GM13976 (cell line): ENCODE data around the gene DSG3.

Source experiments
- DNase-seq: peaks from one replicate; pipeline ENCODE4 v3.0.0; 2012; ENCODE audit warnings: low spot score
- CTCF ChIP-seq: IDR thresholded peaks from 2 replicates; pipeline ENCODE4 v1.5.1; 2012; ENCODE audit warnings: borderline replicate concordance, mild to moderate bottlenecking; ENCODE audit not compliant: insufficient read depth; ENCODE audit errors: extremely low read depth, missing control alignments, control extremely low read depth
- in situ Hi-C: fragments of 300-500 bp; cut with MboI; formaldehyde crosslinking; loops from one replicate; pipeline ENCODE4 v1.12.0; 2022; ENCODE audit warnings: low sequenced_read_pairs, mixed read lengths, inconsistent platforms; ENCODE audit not compliant: unreplicated experiment

DSG3 gene

GRCh38 chr18:31419457-31419932 is 28.0 kb upstream of the DSG3 start:
- in situ Hi-C loops = no loop called here
- TF ChIP-seq CTCF = no peak
- no peak for DNase-seq

GRCh38 chr18:31420032-31420431 is 27.5 kb upstream of the DSG3 start:
- DNase-seq = no peak
- TF ChIP-seq CTCF = no peak
- in situ Hi-C loops = loop anchor here (10.0 kb wide), 1 partner anchor 125 kb away; no protein-coding TSS in a partner anchor

- TF ChIP-seq CTCF = no peak
- in situ Hi-C loops = loop anchor here (10.0 kb wide), 1 partner anchor 124 kb away; no protein-coding TSS in a partner anchor
- DNase-seq = no peak
Measured at GRCh38 chr18:31420524-31420923, 27.0 kb upstream of the DSG3 start.

GRCh38 chr18:31424383-31424988 is 23.1 kb upstream of the DSG3 start:
- TF ChIP-seq CTCF = peak; percentile 73
- in situ Hi-C loops = loop anchor here (10.0 kb wide), 1 partner anchor 120 kb away; no protein-coding TSS in a partner anchor
- DNase-seq = peak; percentile 39

GRCh38 chr18:31426021-31426420 is 21.5 kb upstream of the DSG3 start:
- no peak for TF ChIP-seq CTCF
- in situ Hi-C loops = loop anchor here (10.0 kb wide), 1 partner anchor 119 kb away; no protein-coding TSS in a partner anchor
- no peak for DNase-seq

GRCh38 chr18:31426871-31427406 is 20.6 kb upstream of the DSG3 start:
- no peak for DNase-seq
- in situ Hi-C loops = loop anchor here (10.0 kb wide), 1 partner anchor 118 kb away; no protein-coding TSS in a partner anchor

More at GRCh38 chr18:31426871-31427406, 20.6 kb upstream of the DSG3 start:
- TF ChIP-seq CTCF = no peak
